Right cardiac atrium (tissue), 5 donors: ENCODE measurements around the gene MPIG6B. TPM values are rescaled to one million over a fixed set of nuclear protein-coding genes. Genes with fewer than 3 reads are reported as not detected.
A peak's percentile ranks its signal among the peaks of the same experiment; 100 is the strongest.
"Not testable (repeated sequence)": the region's sequence is repeated elsewhere in the genome, so short reads cannot be mapped to it uniquely, and the experiment has no call there.

ENCODE experiments used
- ATAC-seq, 2 donors: fragments of 200-7000 bp; cut with Tn5 transposase; one replicate each; pipeline versions ENCODE4 v1.8.0 to v1.9.1; 2020; ENCODE audit warnings: moderate library complexity in 2 of 2, mild to moderate bottlenecking in 1 of 2
- DNase-seq, 3 donors: peaks; one replicate each; pipeline ENCODE4 v3.0.0-alpha.2; 2020
- H3K27ac ChIP-seq: one replicate; pipeline ENCODE4 v1.5.1; 2013; ENCODE audit warnings: mild to moderate bottlenecking, low read length, control low read depth, moderate library complexity
- H3K27me3 ChIP-seq: one replicate; pipeline ENCODE4 v1.6.1; 2013; ENCODE audit not compliant: control insufficient read depth, insufficient read depth
- H3K4me1 ChIP-seq: one replicate; pipeline ENCODE4 v1.6.1; 2013; ENCODE audit warnings: low read length; ENCODE audit not compliant: control insufficient read depth, insufficient read depth
- H3K4me3 ChIP-seq: one replicate; pipeline ENCODE4 v1.5.1; 2013; ENCODE audit warnings: low read length, control low read depth
- H3K9me3 ChIP-seq: one replicate; pipeline ENCODE4 v1.6.1; 2013; ENCODE audit warnings: low read length; ENCODE audit not compliant: control insufficient read depth
- WGBS: extraction: QIAGEN DNeasy Blood & Tissue Kit; methylation state at CpG from one replicate; pipeline ENCODE4 v1.1.7; 2013; 5-methylcytosine and 5-hydroxymethylcytosine counted together
- intact Hi-C, 4 donors: fragments of 100-400 bp; cut with DNase I; formaldehyde crosslinking; loops; one replicate each; pipeline versions ENCODE4 v1.11.0 to v1.14.0; 2022 to 2023
- polyA plus RNA-seq: library from polyadenylated mRNA; stranded (reverse); fragments of 200-250 nt; gene quantifications from one replicate; pipeline ENCODE4 v1.2.3, GENCODE V29; 2013
- total RNA-seq, 4 donors: library from RNA; stranded (reverse); fragmentation: NEBNext Ultra II Directional; extraction: Animal tissue kit (Norgen Biotek cat#: 25700); gene quantifications; one replicate each; pipeline ENCODE4 v1.2.1, GENCODE V29; 2021
- donor health status: healthy with polysubstance abuse.
- donor health status: DM: no; HTN: yes; CAD: no.
- donor health status: DM: no; HTN: no; CAD: no.
- donor health status: DM: no; HTN: yes; CAD: no; lungs with severe emphysema.
- donor health status: DM: yes; HTN: yes; CAD: no.

MPIG6B gene
- total and polyA plus RNA-seq, 5 donors, result 0.20 to 0.37 (median 0.33) TPM; not detected in 1

DNA sequence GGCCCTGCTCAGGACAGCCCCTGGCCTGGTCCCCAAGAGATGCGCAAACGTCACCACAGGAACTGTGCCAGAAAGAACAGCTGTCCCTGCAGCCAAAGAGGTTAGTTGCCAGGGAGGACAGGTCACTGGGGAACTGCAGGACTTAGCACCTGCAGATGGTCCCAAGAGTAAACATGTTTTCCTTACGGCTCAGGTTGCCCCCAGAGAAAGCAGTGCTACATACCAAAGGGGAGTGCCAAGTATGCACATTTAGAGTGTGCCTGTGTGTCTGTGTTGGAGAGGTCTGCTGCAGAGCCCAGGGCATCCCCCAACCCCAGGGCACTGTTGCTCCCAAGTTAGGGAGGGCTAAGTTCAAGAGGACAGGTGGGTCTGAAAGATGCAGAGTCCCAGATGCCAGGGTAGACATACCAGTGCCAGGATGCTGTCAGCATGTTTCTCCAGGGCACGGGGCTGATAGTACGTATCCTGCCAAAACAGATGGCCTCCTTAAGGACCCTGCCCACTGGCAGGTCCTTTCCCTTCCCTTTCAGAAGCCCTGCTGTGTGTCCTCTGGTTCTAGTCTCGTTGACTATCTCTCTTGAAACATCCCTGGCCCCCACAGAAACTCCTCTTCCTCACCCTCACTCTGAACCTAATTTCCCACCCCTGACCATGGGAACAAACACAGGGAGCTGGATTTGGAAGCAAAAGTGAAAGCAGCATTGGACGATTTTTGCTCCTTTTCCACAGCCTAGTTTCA is 21.3 kb upstream of the MPIG6B start:
- Histone ChIP-seq H3K27ac (peak overlapping the region; percentile 31), H3K4me1 (peaks cover 7% of the 10 kb centered on the region), H3K4me3 (peak overlapping the region; percentile 84), H3K27me3 (no peaks in the 10 kb centered on the region), H3K9me3 (no peaks in the 10 kb centered on the region)
- ATAC-seq (no peak), DNase-seq (peak in 1 of 3 donors; percentile 49)
- WGBS, result 17% methylated on average over 7 of the region's 7 CpGs
- intact Hi-C loops, result no loop called here

DNA sequence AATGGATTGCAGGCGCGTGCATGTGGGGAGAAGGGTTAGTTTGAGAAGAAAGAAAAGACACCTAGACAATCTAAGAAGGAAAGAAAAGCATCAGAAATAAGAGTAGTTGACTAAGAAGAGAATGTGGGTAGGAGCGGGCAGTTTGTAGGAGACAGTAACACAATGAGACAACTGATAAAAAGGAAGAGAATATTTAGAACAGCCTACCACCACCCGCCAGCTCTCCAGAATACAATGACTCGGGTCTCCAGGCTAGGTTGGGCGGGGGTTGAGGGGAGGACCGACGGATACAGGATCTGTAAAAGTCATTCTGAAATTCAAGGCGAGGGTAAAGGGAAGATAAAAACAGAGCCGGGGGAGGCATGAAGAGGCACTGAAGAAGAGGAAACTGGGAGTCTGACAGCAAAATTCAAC is 20.8 kb upstream of the MPIG6B start:
- Histone ChIP-seq H3K4me3 (peak overlapping the region; percentile 84), H3K27ac (peak overlapping the region; percentile 98), H3K27me3 (no peaks in the 10 kb centered on the region), H3K4me1 (peaks cover 7% of the 10 kb centered on the region), H3K9me3 (no peaks in the 10 kb centered on the region)
- WGBS, result 1% methylated on average over 10 of the region's 10 CpGs
- ATAC-seq (peak; percentile 8 to 33), DNase-seq (no peak)
- intact Hi-C loops, result no loop called here

GRCh38 chr6:31702819-31703716 is 20.1 kb upstream of the MPIG6B start, which contains the start of gene ABHD16A:
Gene ABHD16A, minus strand, starts transcription at chr6:31703324. Its CDS starts 43 bp downstream, at chr6:31703281.
- Histone ChIP-seq H3K27me3 (no peaks in the 10 kb centered on the region), H3K27ac (peak within 1 kb of the TSS; percentile 98), H3K9me3 (no peaks in the 10 kb centered on the region), H3K4me3 (peak within 1 kb of the TSS; percentile 84), H3K4me1 (peaks cover 7% of the 10 kb centered on the region)
- ATAC-seq (peak; percentile 98), DNase-seq (peak; percentile 99 to 100 (median 100))
- intact Hi-C loops, result no loop called here
- 1% methylated on average over 54 of the region's 54 CpGs for WGBS

- H3K4me3 ChIP-seq, result no peak overlapping the region
- no peaks in the 10 kb centered on the region for H3K27me3 ChIP-seq
- 91% methylated on average over 6 of the region's 6 CpGs for WGBS
- H3K4me1 ChIP-seq, result peaks cover 7% of the 10 kb centered on the region
- no peak overlapping the region for H3K27ac ChIP-seq
- intact Hi-C loops, result no loop called here
- no peak for ATAC-seq
- DNase-seq, result no peak
- no peaks in the 10 kb centered on the region for H3K9me3 ChIP-seq
These were observed 17.2 kb upstream of the MPIG6B start for GRCh38 chr6:31705931-31706330.

GRCh38 chr6:31706599-31706998 is 16.6 kb upstream of the MPIG6B start, which contains the start of gene LY6G6F:
Gene LY6G6F, plus strand, starts transcription at chr6:31706866. Its CDS starts 41 bp downstream, at chr6:31706907.
- ATAC-seq (no peak), DNase-seq (no peak)
- no peak within 1 kb of the TSS for H3K27ac ChIP-seq
- WGBS, result 21% methylated on average over 3 of the region's 3 CpGs
- no peaks in the 10 kb centered on the region for H3K9me3 ChIP-seq
- H3K4me3 ChIP-seq, result no peak within 1 kb of the TSS
- no peaks in the 10 kb centered on the region for H3K27me3 ChIP-seq
- intact Hi-C loops, result no loop called here
- peaks cover 5% of the 10 kb centered on the region for H3K4me1 ChIP-seq

DNA sequence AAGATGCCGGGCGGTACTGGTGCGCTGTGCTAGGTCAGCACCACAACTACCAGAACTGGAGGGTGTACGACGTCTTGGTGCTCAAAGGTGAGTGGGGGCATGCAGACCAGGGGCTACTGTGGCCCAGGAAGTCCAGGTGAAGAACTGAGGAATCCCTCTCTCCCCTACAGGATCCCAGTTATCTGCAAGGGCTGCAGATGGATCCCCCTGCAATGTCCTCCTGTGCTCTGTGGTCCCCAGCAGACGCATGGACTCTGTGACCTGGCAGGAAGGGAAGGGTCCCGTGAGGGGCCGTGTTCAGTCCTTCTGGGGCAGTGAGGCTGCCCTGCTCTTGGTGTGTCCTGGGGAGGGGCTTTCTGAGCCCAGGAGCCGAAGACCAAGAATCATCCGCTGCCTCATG is 15.5 kb upstream of the MPIG6B start:
- Histone ChIP-seq H3K4me3 (no peak overlapping the region), H3K4me1 (no peaks in the 10 kb centered on the region), H3K9me3 (no peaks in the 10 kb centered on the region), H3K27me3 (no peaks in the 10 kb centered on the region), H3K27ac (no peak overlapping the region)
- WGBS, result 88% methylated on average over 10 of the region's 10 CpGs
- ATAC-seq (no peak), DNase-seq (no peak)
- intact Hi-C loops, result no loop called here

DNA sequence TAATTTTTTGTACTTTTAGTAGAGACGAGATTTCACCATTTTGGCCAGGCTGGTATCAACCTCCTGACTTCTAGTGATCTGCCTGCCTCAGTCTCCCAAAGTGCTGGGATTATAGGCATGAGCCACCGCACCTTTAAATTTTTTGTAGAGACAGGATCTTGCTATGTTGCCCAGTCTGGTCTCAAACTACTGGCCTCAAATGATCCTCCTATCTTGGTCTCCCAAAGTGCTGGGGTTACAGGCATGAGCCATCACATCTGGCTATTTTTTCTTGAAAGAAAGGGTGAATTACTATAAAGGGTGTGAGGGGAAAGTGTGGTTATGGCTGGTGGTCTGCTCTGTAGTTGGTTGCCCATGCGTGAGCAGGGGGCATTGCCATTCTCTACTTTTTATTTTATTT is 14.9 kb upstream of the MPIG6B start:
- H3K27me3 ChIP-seq, result no peaks in the 10 kb centered on the region
- H3K9me3 ChIP-seq, result no peaks in the 10 kb centered on the region
- H3K4me1 ChIP-seq, result no peaks in the 10 kb centered on the region
- DNase-seq (no peak), ATAC-seq (no peak)
- H3K4me3 ChIP-seq, result no peak overlapping the region
- WGBS, result 93% methylated on average over 3 of the region's 3 CpGs
- H3K27ac ChIP-seq, result no peak overlapping the region
- intact Hi-C loops, result no loop called here

DNA sequence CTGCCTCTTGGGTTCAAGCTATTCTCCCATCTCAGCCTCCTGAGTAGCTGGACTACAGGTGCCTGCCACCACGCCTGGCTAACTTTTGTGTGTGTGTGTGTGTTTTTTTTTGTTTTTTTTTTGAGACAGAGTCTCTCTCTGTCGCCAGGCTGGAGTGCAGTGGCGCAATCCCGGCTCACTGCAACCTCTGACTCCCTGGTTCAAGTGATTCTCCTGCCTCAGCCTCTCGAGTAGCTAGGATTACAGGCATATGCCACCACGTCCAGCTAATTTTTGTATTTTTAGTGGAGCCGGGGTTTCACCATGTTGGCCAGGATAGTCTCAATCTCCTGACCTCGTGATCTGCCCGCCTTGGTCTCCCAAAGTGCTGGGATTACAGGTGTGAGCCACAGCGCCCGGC is 14.0 kb upstream of the MPIG6B start:
- H3K27me3 ChIP-seq, ATAC-seq, DNase-seq, intact Hi-C loops, H3K27ac ChIP-seq, H3K4me3 ChIP-seq, H3K4me1 ChIP-seq, H3K9me3 ChIP-seq: not testable (repeated sequence)
- WGBS, result 88% methylated on average over 11 of the region's 11 CpGs

DNA sequence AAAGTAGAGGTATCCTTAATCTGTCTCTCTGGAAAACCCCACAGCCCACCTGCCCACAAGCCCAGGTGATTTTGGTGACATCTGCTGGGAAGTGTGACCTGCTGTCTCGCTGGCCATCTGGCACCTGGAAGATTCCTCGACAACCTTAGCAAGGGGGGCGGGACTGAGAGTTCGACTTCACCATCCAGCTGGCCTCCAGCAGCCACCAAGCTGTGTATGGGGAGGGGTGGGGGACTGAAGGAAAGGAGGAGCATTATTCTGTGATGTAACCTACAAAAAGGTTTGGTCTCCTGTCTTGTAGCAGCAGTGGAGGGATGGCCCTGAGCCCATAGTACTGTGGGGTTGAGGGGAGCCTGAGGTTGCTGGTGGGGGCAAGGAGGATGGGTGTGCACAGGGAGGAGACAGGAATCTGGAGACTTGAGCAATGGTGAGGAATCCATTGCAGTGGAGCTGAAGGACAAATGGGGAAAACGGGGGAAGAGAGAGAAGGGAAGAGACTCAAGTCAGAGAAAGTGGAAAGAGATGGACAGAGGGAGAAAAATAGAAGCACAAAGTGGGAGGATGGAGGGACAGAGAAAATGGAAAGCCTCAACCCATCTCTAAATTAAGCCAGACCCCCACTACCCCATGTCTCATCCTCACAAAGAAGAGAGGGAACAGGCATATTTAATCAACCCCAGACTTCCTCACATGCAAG is 12.5 kb upstream of the MPIG6B start:
- intact Hi-C loops, result no loop called here
- H3K27ac ChIP-seq, result no peak overlapping the region
- no peak for ATAC-seq
- no peaks in the 10 kb centered on the region for H3K27me3 ChIP-seq
- 46% methylated on average over 5 of the region's 5 CpGs for WGBS
- DNase-seq, result no peak
- H3K4me3 ChIP-seq, result no peak overlapping the region
- no peaks in the 10 kb centered on the region for H3K4me1 ChIP-seq
- H3K9me3 ChIP-seq, result no peaks in the 10 kb centered on the region

GRCh38 chr6:31711233-31711632 is 11.9 kb upstream of the MPIG6B start:
- H3K27ac ChIP-seq, result no peak overlapping the region
- intact Hi-C loops, result no loop called here
- ATAC-seq (peak; percentile 27 to 29), DNase-seq (no peak)
- no peak overlapping the region for H3K4me3 ChIP-seq
- H3K9me3 ChIP-seq, result no peaks in the 10 kb centered on the region
- H3K4me1 ChIP-seq, result no peaks in the 10 kb centered on the region
- H3K27me3 ChIP-seq, result no peaks in the 10 kb centered on the region
- 46% methylated on average over 8 of the region's 8 CpGs for WGBS
